Neural cell (in vitro differentiated cells): ENCODE measurements around the gene ANXA2. TPM values are rescaled to one million over a fixed set of nuclear protein-coding genes. Genes with fewer than 3 reads are reported as not detected.

Experiments
- H2AFZ ChIP-seq: fragments of 200-600, 300-800 bp; sonication (generic), shearing (Covaris generic); 2 replicates; pipeline ENCODE4 v1.6.0; 2014; ENCODE audit warnings: low read depth, mild to moderate bottlenecking, antibody characterized with exemption, low read length, moderate library complexity
- H3F3A ChIP-seq: fragments of 200-600 bp; shearing (Covaris generic); 2 replicates; pipeline ENCODE4 v1.6.1; 2016; ENCODE audit warnings: mild to moderate bottlenecking, moderate library complexity, mixed read lengths, antibody characterized with exemption, low read length; ENCODE audit not compliant: insufficient read depth, poor library complexity, severe bottlenecking
- H3K27ac ChIP-seq: fragments of 200-600, 300-800 bp; sonication (generic), shearing (Covaris generic); 2 replicates; pipeline ENCODE4 v1.5.1; 2014; ENCODE audit warnings: mild to moderate bottlenecking, low read length, moderate library complexity
- H3K27me3 ChIP-seq: fragments of 300-800, 200-600 bp; sonication (generic), shearing (Covaris generic); 2 replicates; pipeline ENCODE4 v1.6.0; 2014; ENCODE audit warnings: mild to moderate bottlenecking, low read depth, low read length, moderate library complexity; ENCODE audit not compliant: insufficient read depth
- H3K36me3 ChIP-seq: fragments of 300-800, 200-600 bp; sonication (generic), shearing (Covaris generic); 2 replicates; pipeline ENCODE4 v1.5.1; 2014; ENCODE audit warnings: mild to moderate bottlenecking, antibody characterized with exemption, low read length, moderate library complexity; ENCODE audit not compliant: insufficient read depth
- H3K4me2 ChIP-seq: fragments of 300-800, 200-600 bp; sonication (generic), shearing (Covaris generic); 2 replicates; pipeline ENCODE4 v1.6.0; 2014; ENCODE audit warnings: mild to moderate bottlenecking, low read length
- H3K4me3 ChIP-seq: fragments of 300-800, 200-600 bp; sonication (generic), shearing (Covaris generic); 2 replicates; pipeline ENCODE4 v1.5.1; 2014; ENCODE audit warnings: mild to moderate bottlenecking, low read length, moderate library complexity
- H3K79me2 ChIP-seq: fragments of 200-600 bp; shearing (Covaris generic); replicated peaks from 2 replicates; pipeline ENCODE4 v1.6.0; 2014; ENCODE audit warnings: mild to moderate bottlenecking, low read length, moderate library complexity; ENCODE audit not compliant: insufficient read depth
- H3K9ac ChIP-seq: fragments of 300-800, 200-600 bp; sonication (generic), shearing (Covaris generic); 2 replicates; pipeline ENCODE4 v1.6.1; 2016; ENCODE audit warnings: mild to moderate bottlenecking, low read length, mixed read lengths
- H3K9me2 ChIP-seq: fragments of 200-600 bp; shearing (Covaris generic); 2 replicates; pipeline ENCODE4 v1.6.1; 2016; ENCODE audit warnings: mild to moderate bottlenecking, low read length, mixed read lengths; ENCODE audit not compliant: insufficient read depth
- H3K9me3 ChIP-seq: fragments of 200-600, 300-800 bp; sonication (generic), shearing (Covaris generic); 2 replicates; pipeline ENCODE4 v1.6.1; 2016; ENCODE audit warnings: mild to moderate bottlenecking, mixed run types, low read length, moderate library complexity, mixed read lengths
- H4K20me1 ChIP-seq: fragments of 200-600 bp; shearing (Covaris generic); 2 replicates; pipeline ENCODE4 v1.6.1; 2016; ENCODE audit warnings: mild to moderate bottlenecking, mixed run types; ENCODE audit not compliant: insufficient read depth
- CTCF ChIP-seq: fragments of 450-650 bp; IDR thresholded peaks from 2 replicates; pipeline ENCODE4 v1.5.1; 2014; ENCODE audit warnings: antibody characterized with exemption, mild to moderate bottlenecking, moderate library complexity; ENCODE audit not compliant: poor library complexity, severe bottlenecking
- EP300 ChIP-seq: fragments of 450-650 bp; conservative IDR thresholded peaks from 2 replicates; pipeline ENCODE4 v1.6.1; 2014; ENCODE audit warnings: antibody characterized with exemption, mild to moderate bottlenecking, moderate library complexity; ENCODE audit not compliant: poor library complexity, severe bottlenecking
- EZH2 ChIP-seq: fragments of 200-600, 300-800 bp; shearing (Covaris generic), sonication (generic); IDR thresholded peaks from 2 replicates; pipeline ENCODE4 v1.6.1; 2014; ENCODE audit warnings: antibody characterized with exemption, low read length, borderline replicate concordance, mild to moderate bottlenecking; ENCODE audit not compliant: insufficient read depth, poor library complexity, severe bottlenecking
- MXI1 ChIP-seq: fragments of 450-650 bp; conservative IDR thresholded peaks from 2 replicates; pipeline ENCODE4 v1.6.1; 2014; ENCODE audit warnings: antibody characterized with exemption, mild to moderate bottlenecking; ENCODE audit not compliant: poor library complexity, severe bottlenecking
- POLR2AphosphoS5 ChIP-seq: IDR thresholded peaks from 2 replicates; pipeline ENCODE4 v1.6.1; 2012
- RAD21 ChIP-seq: fragments of 450-650 bp; conservative IDR thresholded peaks from 2 replicates; pipeline ENCODE4 v1.6.1; 2014; ENCODE audit warnings: antibody characterized with exemption, mild to moderate bottlenecking, moderate library complexity
- REST ChIP-seq: IDR thresholded peaks from 2 replicates; pipeline ENCODE4 v1.6.1; 2012; ENCODE audit warnings: borderline replicate concordance
- SMC3 ChIP-seq: fragments of 450-650 bp; conservative IDR thresholded peaks from 2 replicates; pipeline ENCODE4 v1.6.1; 2014; ENCODE audit warnings: antibody characterized with exemption, mild to moderate bottlenecking, moderate library complexity; ENCODE audit not compliant: poor library complexity
- TAF1 ChIP-seq: IDR thresholded peaks from 2 replicates; pipeline ENCODE4 v1.6.1; 2012; ENCODE audit warnings: low read depth
- polyA plus RNA-seq: library from polyadenylated mRNA; depleted of rRNA; stranded (reverse); fragments of >200 nt; gene quantifications from 2 replicates; pipeline ENCODE4 v1.2.3, GENCODE V29; 2014

ANXA2 gene
- polyA plus RNA-seq, 1 donor from 2014 or later: 6.2 TPM

- H3K9me2 ChIP-seq: no peaks in the 10 kb centered on the region
- no peaks in the 10 kb centered on the region for H4K20me1 ChIP-seq
- H3K79me2 ChIP-seq: no peaks in the 10 kb centered on the region
- H3K36me3 ChIP-seq: no peaks in the 10 kb centered on the region
- H3F3A ChIP-seq: no peaks in the 10 kb centered on the region
- no peak overlapping the region for H3K4me2 ChIP-seq
- no peak overlapping the region for H3K9ac ChIP-seq
- no peaks in the 10 kb centered on the region for H3K9me3 ChIP-seq
- no peak overlapping the region for H3K27ac ChIP-seq
- TF ChIP-seq CTCF (no peak), EP300 (no peak), EZH2 (no peak), RAD21 (no peak), REST (no peak), MXI1 (no peak)
- no peaks in the 10 kb centered on the region for H3K27me3 ChIP-seq
- H2AFZ ChIP-seq: no peak overlapping the region
- no peak overlapping the region for H3K4me3 ChIP-seq
These were observed 52.8 kb downstream of the ANXA2 start for GRCh38 chr15:60344987-60345386.

GRCh38 chr15:60344461-60344860 lies 53.3 kb downstream of the ANXA2 start:
- Histone ChIP-seq H3K4me2 (no peak overlapping the region), H3K27me3 (no peaks in the 10 kb centered on the region), H2AFZ (no peak overlapping the region), H3F3A (no peaks in the 10 kb centered on the region), H3K9ac (no peak overlapping the region), H3K9me2 (no peaks in the 10 kb centered on the region), H3K27ac (no peak overlapping the region), H3K9me3 (no peaks in the 10 kb centered on the region), H3K36me3 (no peaks in the 10 kb centered on the region), H3K79me2 (no peaks in the 10 kb centered on the region), H3K4me3 (no peak overlapping the region), H4K20me1 (no peaks in the 10 kb centered on the region)
- TF ChIP-seq POLR2AphosphoS5 (no peak), MXI1 (no peak), TAF1 (no peak), CTCF (no peak), SMC3 (no peak), REST (no peak), EP300 (no peak), EZH2 (no peak), RAD21 (no peak)
